ENCODE data around the gene TBC1D32. TPM values are rescaled to one million over a fixed set of nuclear protein-coding genes. Genes with fewer than 3 reads are reported as not detected.
"Not testable (repeated sequence)": the region's sequence is repeated elsewhere in the genome, so short reads cannot be mapped to it uniquely, and the experiment has no call there.

Gene TBC1D32
- total RNA-seq, 1 experiment from 2014 or later: 9.0 TPM

DNA sequence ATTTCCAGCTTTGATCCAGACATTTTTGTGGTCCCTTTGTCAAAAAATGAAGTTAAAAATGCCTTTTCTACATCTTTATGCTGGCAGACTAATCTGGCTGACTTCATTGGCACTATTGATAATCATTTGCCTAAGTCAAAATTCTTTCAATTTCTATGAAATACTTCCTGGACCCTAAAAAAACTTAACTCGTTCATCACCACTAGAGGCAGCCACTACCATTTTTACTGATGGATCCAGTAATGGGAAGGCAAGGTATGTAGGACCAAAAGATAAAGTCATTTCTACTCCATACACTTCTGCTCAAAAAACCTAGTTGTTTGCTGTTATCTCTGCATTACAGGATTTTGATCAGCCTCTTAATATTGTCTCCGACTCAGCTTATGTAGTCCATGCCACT is 289.4 kb downstream of the TBC1D32 start:
- H3K4ac ChIP-seq (ENCODE audit: low read depth, low read length); H3K23me2 ChIP-seq (ENCODE audit: insufficient read length, low read depth, low read length, poor library complexity, severe bottlenecking); H3K14ac ChIP-seq (ENCODE audit: insufficient read depth, low read length); H2BK12ac ChIP-seq (ENCODE audit: insufficient read length, low read depth, low read length); H3K79me2 ChIP-seq (ENCODE audit: insufficient read depth, low read length); H3K18ac ChIP-seq (ENCODE audit: insufficient read length, low read depth, low read length); H3K4me2 ChIP-seq (ENCODE audit: insufficient read depth, insufficient read length, low read length); H2BK20ac ChIP-seq (ENCODE audit: low read depth, low read length, poor library complexity, severe bottlenecking); H3K9me3 Mint-ChIP-seq; H2AFZ ChIP-seq (ENCODE audit: low read length); H3K9ac ChIP-seq (ENCODE audit: extremely low read depth, insufficient read length, low read length); H4K5ac ChIP-seq (ENCODE audit: insufficient read length, low read depth, low read length); H3K56ac ChIP-seq (ENCODE audit: insufficient read length, low read depth, low read length); H3K36me3 Mint-ChIP-seq (ENCODE audit: insufficient read depth in 1 of 3, low read depth in 3 of 3); H4K8ac ChIP-seq (replicated peaks; ENCODE audit: insufficient read length, low read depth, low read length); H3K4me1 ChIP-seq (ENCODE audit: insufficient read depth, low read length); H3K27me3 Mint-ChIP-seq (ENCODE audit: low read depth); H3K9me3 ChIP-seq (ENCODE audit: control insufficient read depth, low read depth, low read length); DNase-seq; H4K91ac ChIP-seq (ENCODE audit: insufficient read length, low read depth, low read length); H2AK5ac ChIP-seq (ENCODE audit: insufficient read length, low read length); H2BK120ac ChIP-seq (ENCODE audit: low read depth, low read length, poor library complexity, severe bottlenecking); H3K23ac ChIP-seq (ENCODE audit: insufficient read length, low read depth, low read length); H4K20me1 ChIP-seq (ENCODE audit: control insufficient read depth, insufficient read depth, insufficient read length); H3K27ac ChIP-seq (ENCODE audit: insufficient read length, low read depth, low read length); H2BK5ac ChIP-seq (ENCODE audit: insufficient read length, low read length); H3K4me3 Mint-ChIP-seq; H3K79me1 ChIP-seq (ENCODE audit: insufficient read depth, low read depth, low read length, poor library complexity, severe bottlenecking); H3T11ph ChIP-seq (ENCODE audit: low read length); H3K27me3 ChIP-seq (ENCODE audit: insufficient read depth, low read length); H3K27ac Mint-ChIP-seq; H2BK15ac ChIP-seq (ENCODE audit: low read depth, low read length): not testable (repeated sequence)
- H3K4me1 Mint-ChIP-seq: peaks cover 12 to 18% of the 10 kb centered on the region in 2 experiments
- WGBS (ENCODE audit: extremely low coverage, insufficient read length, low lambda C conversion rate): no CpG with 5 or more reads among the region's 2 CpGs
- TF ChIP-seq, protein P1, sequence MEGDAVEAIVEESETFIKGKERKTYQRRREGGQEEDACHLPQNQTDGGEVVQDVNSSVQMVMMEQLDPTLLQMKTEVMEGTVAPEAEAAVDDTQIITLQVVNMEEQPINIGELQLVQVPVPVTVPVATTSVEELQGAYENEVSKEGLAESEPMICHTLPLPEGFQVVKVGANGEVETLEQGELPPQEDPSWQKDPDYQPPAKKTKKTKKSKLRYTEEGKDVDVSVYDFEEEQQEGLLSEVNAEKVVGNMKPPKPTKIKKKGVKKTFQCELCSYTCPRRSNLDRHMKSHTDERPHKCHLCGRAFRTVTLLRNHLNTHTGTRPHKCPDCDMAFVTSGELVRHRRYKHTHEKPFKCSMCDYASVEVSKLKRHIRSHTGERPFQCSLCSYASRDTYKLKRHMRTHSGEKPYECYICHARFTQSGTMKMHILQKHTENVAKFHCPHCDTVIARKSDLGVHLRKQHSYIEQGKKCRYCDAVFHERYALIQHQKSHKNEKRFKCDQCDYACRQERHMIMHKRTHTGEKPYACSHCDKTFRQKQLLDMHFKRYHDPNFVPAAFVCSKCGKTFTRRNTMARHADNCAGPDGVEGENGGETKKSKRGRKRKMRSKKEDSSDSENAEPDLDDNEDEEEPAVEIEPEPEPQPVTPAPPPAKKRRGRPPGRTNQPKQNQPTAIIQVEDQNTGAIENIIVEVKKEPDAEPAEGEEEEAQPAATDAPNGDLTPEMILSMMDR (conservative IDR thresholded peaks at IDR 0.05): peak; percentile 52

DNA sequence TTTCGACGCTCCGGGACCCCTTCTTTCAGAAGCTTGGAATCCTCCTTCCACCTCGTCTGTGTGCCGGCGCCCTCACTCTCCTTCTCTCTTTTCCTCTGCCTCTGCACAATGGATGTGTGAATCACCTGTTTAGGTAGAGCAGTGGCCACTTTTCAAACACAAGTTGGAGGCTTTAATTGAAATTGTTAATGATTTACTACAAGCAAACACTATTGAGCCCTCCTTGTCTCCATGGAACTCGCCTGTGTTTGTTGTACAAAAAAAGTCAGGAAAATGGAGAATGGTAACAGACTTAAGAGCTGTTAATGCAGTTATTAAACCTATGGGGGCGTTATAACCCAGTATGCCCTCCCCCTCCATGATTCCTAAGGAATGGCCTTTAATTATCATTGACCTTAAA is 290.6 kb downstream of the TBC1D32 start:
- H3K9me3 ChIP-seq (ENCODE audit: control insufficient read depth, low read depth, low read length); H3T11ph ChIP-seq (ENCODE audit: low read length); H2BK12ac ChIP-seq (ENCODE audit: insufficient read length, low read depth, low read length); H3K79me1 ChIP-seq (ENCODE audit: insufficient read depth, low read depth, low read length, poor library complexity, severe bottlenecking); H3K9ac ChIP-seq (ENCODE audit: extremely low read depth, insufficient read length, low read length); H2AFZ ChIP-seq (ENCODE audit: low read length); H3K36me3 Mint-ChIP-seq (ENCODE audit: insufficient read depth in 1 of 3, low read depth in 3 of 3); H2BK5ac ChIP-seq (ENCODE audit: insufficient read length, low read length); H3K23me2 ChIP-seq (ENCODE audit: insufficient read length, low read depth, low read length, poor library complexity, severe bottlenecking); H3K56ac ChIP-seq (ENCODE audit: insufficient read length, low read depth, low read length); DNase-seq; H3K23ac ChIP-seq (ENCODE audit: insufficient read length, low read depth, low read length); H3K9me3 Mint-ChIP-seq; H4K20me1 ChIP-seq (ENCODE audit: control insufficient read depth, insufficient read depth, insufficient read length); H4K5ac ChIP-seq (ENCODE audit: insufficient read length, low read depth, low read length); H3K27ac ChIP-seq (ENCODE audit: insufficient read length, low read depth, low read length); H3K27me3 ChIP-seq (ENCODE audit: insufficient read depth, low read length); H3K14ac ChIP-seq (ENCODE audit: insufficient read depth, low read length); H2BK20ac ChIP-seq (ENCODE audit: low read depth, low read length, poor library complexity, severe bottlenecking); H3K4me1 ChIP-seq (ENCODE audit: insufficient read depth, low read length); H2AK5ac ChIP-seq (ENCODE audit: insufficient read length, low read length); H3K27me3 Mint-ChIP-seq (ENCODE audit: low read depth); H2BK15ac ChIP-seq (ENCODE audit: low read depth, low read length); H3K18ac ChIP-seq (ENCODE audit: insufficient read length, low read depth, low read length); H4K91ac ChIP-seq (ENCODE audit: insufficient read length, low read depth, low read length); H3K4ac ChIP-seq (ENCODE audit: low read depth, low read length); H2BK120ac ChIP-seq (ENCODE audit: low read depth, low read length, poor library complexity, severe bottlenecking); H3K4me3 Mint-ChIP-seq; H4K8ac ChIP-seq (replicated peaks; ENCODE audit: insufficient read length, low read depth, low read length); H3K4me2 ChIP-seq (ENCODE audit: insufficient read depth, insufficient read length, low read length); H3K79me2 ChIP-seq (ENCODE audit: insufficient read depth, low read length): not testable (repeated sequence)
- Mint-ChIP-seq H3K4me1 (peaks cover 10 to 15% of the 10 kb centered on the region in 2 experiments), H3K27ac (peak overlapping the region in 1 of 3 experiments; percentile 4; a peak in 1 of 7 replicates)
- WGBS (ENCODE audit: extremely low coverage, insufficient read length, low lambda C conversion rate): no CpG with 5 or more reads among the region's 8 CpGs
